Mesendoderm (in vitro differentiated cells): Measurements from ENCODE around the gene OR6B1.

Experiments used
- DNase-seq: peaks from one replicate; pipeline ENCODE4 v3.0.0; 2013
- H2AK5ac ChIP-seq: 2 replicates; pipeline ENCODE4 v1.6.1; 2013; ENCODE audit warnings: low read length, inconsistent platforms
- H2BK120ac ChIP-seq: 2 replicates; pipeline ENCODE4 v1.6.1; 2013; ENCODE audit warnings: low read depth, mild to moderate bottlenecking, low read length, moderate library complexity, mixed read lengths
- H2BK15ac ChIP-seq: replicated peaks from 2 replicates; pipeline ENCODE4 v1.6.1; 2013; ENCODE audit warnings: low read depth, mild to moderate bottlenecking, moderate library complexity
- H2BK5ac ChIP-seq: 2 replicates; pipeline ENCODE4 v1.6.1; 2013; ENCODE audit warnings: low read length, inconsistent platforms
- H3K18ac ChIP-seq: 2 replicates; pipeline ENCODE4 v1.6.1; 2013; ENCODE audit warnings: mild to moderate bottlenecking, low read length, mixed read lengths
- H3K23ac ChIP-seq: one replicate; pipeline ENCODE4 v1.6.1; 2013; ENCODE audit warnings: low read length
- H3K27ac ChIP-seq: 2 replicates; pipeline ENCODE4 v1.5.1; 2013; ENCODE audit warnings: low read depth, mild to moderate bottlenecking, inconsistent platforms, low read length, moderate library complexity
- H3K27me3 ChIP-seq: 2 replicates; pipeline ENCODE4 v1.6.1; 2013; ENCODE audit warnings: low read length, control low read depth, mild to moderate bottlenecking, inconsistent platforms; ENCODE audit not compliant: insufficient read depth, poor library complexity
- H3K36me3 ChIP-seq: 2 replicates; pipeline ENCODE4 v1.6.1; 2013; ENCODE audit warnings: low read length, inconsistent platforms; ENCODE audit not compliant: control insufficient read depth, insufficient read depth
- H3K4ac ChIP-seq: one replicate; pipeline ENCODE4 v1.6.1; 2013; ENCODE audit warnings: low read depth, mild to moderate bottlenecking, low read length, moderate library complexity
- H3K4me1 ChIP-seq: 2 replicates; pipeline ENCODE4 v1.6.1; 2013; ENCODE audit warnings: low read depth, low read length, inconsistent platforms; ENCODE audit not compliant: control insufficient read depth
- H3K4me2 ChIP-seq: 2 replicates; pipeline ENCODE4 v1.6.1; 2013; ENCODE audit warnings: low read length
- H3K4me3 ChIP-seq: 2 replicates; pipeline ENCODE4 v1.5.1; 2013; ENCODE audit warnings: mild to moderate bottlenecking, low read length
- H3K56ac ChIP-seq: one replicate; pipeline ENCODE4 v1.6.1; 2013; ENCODE audit warnings: low read length
- H3K79me1 ChIP-seq: 2 replicates; pipeline ENCODE4 v1.6.1; 2013; ENCODE audit warnings: low read length, inconsistent platforms
- H3K79me2 ChIP-seq: 2 replicates; pipeline ENCODE4 v1.6.1; 2013; ENCODE audit warnings: mild to moderate bottlenecking, low read length; ENCODE audit not compliant: control insufficient read depth, insufficient read depth
- H3K9ac ChIP-seq: 2 replicates; pipeline ENCODE4 v1.6.1; 2013; ENCODE audit warnings: low read length, inconsistent platforms
- H4K5ac ChIP-seq: one replicate; pipeline ENCODE4 v1.6.1; 2013; ENCODE audit warnings: low read length
- H4K8ac ChIP-seq: one replicate; pipeline ENCODE4 v1.6.1; 2013; ENCODE audit warnings: low read depth, mild to moderate bottlenecking, control low read depth, low read length, moderate library complexity
- WGBS: extraction: QIAGEN DNeasy Blood & Tissue Kit; methylation state at CpG from one replicate; pipeline ENCODE4 v1.1.7; 2013; ENCODE audit warnings: low lambda C conversion rate, missing lambda C conversion rate; ENCODE audit not compliant: insufficient coverage; ENCODE audit errors: extremely low coverage; 5-methylcytosine and 5-hydroxymethylcytosine counted together

OR6B1 gene

DNA sequence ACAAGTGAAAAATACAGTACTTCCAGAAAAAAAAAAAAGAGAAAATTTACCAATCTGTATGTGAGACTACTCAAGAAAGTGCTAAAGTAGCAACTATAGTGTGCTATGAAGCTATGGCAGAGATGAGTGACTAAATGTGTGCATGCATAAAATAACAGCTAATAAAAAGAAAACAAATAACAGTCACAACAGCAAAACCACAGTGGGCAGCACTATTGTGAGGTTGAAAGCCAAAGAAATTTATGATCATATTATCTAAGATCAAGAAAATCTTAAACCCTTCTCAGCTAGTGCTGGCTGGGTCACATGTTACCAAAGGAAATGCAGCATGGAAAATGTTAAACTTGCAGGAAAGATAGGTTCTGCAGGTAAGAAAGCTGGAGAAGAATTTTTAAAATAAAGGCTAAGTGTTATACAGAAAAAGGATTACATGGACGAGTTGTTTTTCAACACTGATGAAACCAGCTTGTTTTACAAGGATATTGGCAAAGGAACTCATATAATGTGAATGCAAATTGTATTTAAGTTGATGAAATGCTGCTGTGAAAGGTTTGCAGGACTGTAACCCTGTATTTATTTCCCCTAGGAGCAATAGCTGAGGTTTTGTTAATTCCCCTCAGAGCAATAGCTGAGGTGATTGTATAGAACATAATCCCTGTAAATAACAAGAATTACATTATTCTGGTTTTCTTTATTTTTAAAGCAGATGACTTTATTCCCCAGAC lies 33.0 kb downstream of the OR6B1 start:
- no peaks in the 10 kb centered on the region for H3K79me2 ChIP-seq
- DNase-seq, result no peak
- H2BK5ac ChIP-seq, result no peak overlapping the region
- H3K4me2 ChIP-seq, result no peak overlapping the region
- H2BK15ac ChIP-seq, result no peak overlapping the region
- no peak overlapping the region for H3K18ac ChIP-seq
- no peak overlapping the region for H2AK5ac ChIP-seq
- no peaks in the 10 kb centered on the region for H3K27me3 ChIP-seq
- H3K9ac ChIP-seq, result no peak overlapping the region
- no peak overlapping the region for H3K23ac ChIP-seq
- no peak overlapping the region for H3K4ac ChIP-seq
- H2BK120ac ChIP-seq, result no peak overlapping the region
- H4K8ac ChIP-seq, result no peak overlapping the region
- H3K4me3 ChIP-seq, result no peak overlapping the region
- H3K4me1 ChIP-seq, result no peaks in the 10 kb centered on the region
- WGBS, result no CpG with 5 or more reads among the region's 1 CpG
- H4K5ac ChIP-seq, result no peak overlapping the region
- no peaks in the 10 kb centered on the region for H3K36me3 ChIP-seq
- no peak overlapping the region for H3K27ac ChIP-seq
- H3K79me1 ChIP-seq, result no peaks in the 10 kb centered on the region
- H3K56ac ChIP-seq, result no peak overlapping the region

DNA sequence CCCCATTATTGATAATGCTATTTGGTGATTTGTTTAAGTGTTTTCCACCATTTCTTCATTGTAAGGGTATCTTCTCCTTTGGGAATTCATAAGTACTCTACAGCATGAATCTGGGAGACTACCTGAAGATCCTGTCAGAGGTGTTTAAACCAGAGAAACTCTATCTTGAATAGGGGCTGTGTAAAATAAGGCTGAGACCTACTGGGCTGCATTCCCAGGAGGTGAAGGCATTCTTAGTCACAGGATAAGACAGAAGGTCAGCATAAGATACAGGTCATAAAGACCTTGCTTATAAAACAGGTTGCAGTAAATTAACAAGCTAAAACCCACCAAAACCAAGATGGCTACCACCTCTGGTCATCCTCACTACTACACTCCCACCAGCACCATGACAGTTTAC lies 35.3 kb downstream of the OR6B1 start:
- Histone ChIP-seq H3K18ac (no peak overlapping the region), H3K56ac (no peak overlapping the region), H3K4ac (no peak overlapping the region), H3K9ac (no peak overlapping the region), H3K4me3 (no peak overlapping the region), H3K4me2 (no peak overlapping the region), H2BK15ac (no peak overlapping the region), H3K27ac (no peak overlapping the region), H3K79me2 (no peaks in the 10 kb centered on the region), H4K5ac (no peak overlapping the region), H2BK120ac (no peak overlapping the region), H3K79me1 (no peaks in the 10 kb centered on the region), H4K8ac (no peak overlapping the region), H3K27me3 (no peaks in the 10 kb centered on the region), H2AK5ac (no peak overlapping the region), H3K23ac (no peak overlapping the region), H3K36me3 (no peaks in the 10 kb centered on the region), H2BK5ac (no peak overlapping the region), H3K4me1 (no peaks in the 10 kb centered on the region)
- no peak for DNase-seq

DNA sequence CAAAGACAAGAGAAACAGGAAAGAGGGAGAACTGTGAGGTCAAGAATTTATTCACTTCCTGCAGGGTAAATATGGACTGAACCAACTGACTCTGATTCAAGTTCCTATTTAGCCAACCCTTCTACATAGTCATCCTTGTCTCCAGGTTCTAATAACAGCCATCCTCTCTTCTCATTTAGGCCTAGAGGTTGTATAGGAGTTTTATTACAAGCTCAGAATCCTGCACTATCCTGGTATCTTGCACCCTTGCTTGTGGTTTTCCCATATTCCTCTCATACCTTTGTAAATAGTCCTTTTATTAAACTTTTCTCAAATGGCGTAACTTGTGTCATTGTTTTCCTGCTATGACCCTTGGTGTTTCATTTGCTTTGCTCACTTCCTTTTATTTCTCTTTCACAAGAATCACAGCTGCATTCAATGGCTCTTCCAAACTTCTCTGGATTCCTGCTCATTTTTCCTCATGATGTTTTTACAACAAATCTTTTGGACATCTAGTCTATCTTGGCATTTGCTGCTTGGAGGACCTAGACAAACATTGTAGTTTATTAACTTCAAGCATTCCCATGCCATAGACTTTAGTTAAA lies 36.3 kb downstream of the OR6B1 start:
- no CpG with 5 or more reads among the region's 1 CpG for WGBS
- H3K4me2 ChIP-seq, result no peak overlapping the region
- no peaks in the 10 kb centered on the region for H3K79me1 ChIP-seq
- no peak overlapping the region for H3K9ac ChIP-seq
- no peak for DNase-seq
- H4K8ac ChIP-seq, result no peak overlapping the region
- no peaks in the 10 kb centered on the region for H3K36me3 ChIP-seq
- H3K27ac ChIP-seq, result no peak overlapping the region
- H3K56ac ChIP-seq, result no peak overlapping the region
- H3K4ac ChIP-seq, result no peak overlapping the region
- H2BK5ac ChIP-seq, result no peak overlapping the region
- H3K4me1 ChIP-seq, result no peaks in the 10 kb centered on the region
- no peak overlapping the region for H2BK120ac ChIP-seq
- no peak overlapping the region for H3K23ac ChIP-seq
- no peak overlapping the region for H3K4me3 ChIP-seq
- H3K18ac ChIP-seq, result no peak overlapping the region
- H4K5ac ChIP-seq, result no peak overlapping the region
- no peaks in the 10 kb centered on the region for H3K27me3 ChIP-seq
- no peak overlapping the region for H2AK5ac ChIP-seq
- H3K79me2 ChIP-seq, result no peaks in the 10 kb centered on the region
- H2BK15ac ChIP-seq, result no peak overlapping the region

DNA sequence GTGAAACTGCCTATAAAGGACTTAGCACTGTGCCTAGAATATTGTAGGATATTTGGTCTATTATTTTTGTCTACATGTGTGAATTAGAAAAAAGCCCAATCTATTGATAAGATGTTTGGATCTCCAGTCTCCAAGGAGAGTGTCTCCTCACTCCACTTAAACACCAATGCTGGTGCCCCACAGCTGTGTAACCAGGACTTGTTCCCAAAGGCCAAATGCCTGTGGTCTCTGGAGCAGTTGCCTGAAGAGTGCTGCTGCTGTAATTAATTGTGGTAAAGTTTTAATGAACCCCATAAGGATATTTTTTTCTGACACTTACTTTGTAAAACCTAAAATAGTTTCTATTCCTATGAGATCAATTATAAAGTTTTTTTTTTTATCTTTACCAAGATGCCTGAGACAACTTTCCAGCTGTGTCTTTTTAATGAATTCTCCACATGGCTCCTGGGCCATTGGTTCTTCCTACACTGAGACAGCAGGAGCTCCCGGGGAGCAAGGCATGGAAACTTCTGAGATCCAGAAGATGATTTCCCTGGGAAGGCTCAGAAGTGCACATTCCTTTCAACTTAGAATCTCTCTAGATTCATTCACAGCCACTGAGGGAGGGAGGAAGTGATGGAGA lies 37.4 kb downstream of the OR6B1 start:
- Histone ChIP-seq H3K27me3 (no peaks in the 10 kb centered on the region), H2AK5ac (no peak overlapping the region), H3K56ac (no peak overlapping the region), H3K4me3 (no peak overlapping the region), H2BK120ac (no peak overlapping the region), H4K8ac (no peak overlapping the region), H4K5ac (no peak overlapping the region), H3K18ac (no peak overlapping the region), H2BK15ac (no peak overlapping the region), H2BK5ac (no peak overlapping the region), H3K23ac (no peak overlapping the region), H3K27ac (no peak overlapping the region), H3K4ac (no peak overlapping the region), H3K79me2 (no peaks in the 10 kb centered on the region), H3K36me3 (no peaks in the 10 kb centered on the region), H3K4me1 (no peaks in the 10 kb centered on the region), H3K4me2 (no peak overlapping the region), H3K79me1 (no peaks in the 10 kb centered on the region), H3K9ac (no peak overlapping the region)
- peak; percentile 68 for DNase-seq
- WGBS, result no CpG with 5 or more reads among the region's 1 CpG

GRCh38 chr7:144038887-144039286 lies 38.8 kb downstream of the OR6B1 start:
- Histone ChIP-seq H3K9ac (no peak overlapping the region), H2AK5ac (no peak overlapping the region), H3K18ac (no peak overlapping the region), H3K27me3 (no peaks in the 10 kb centered on the region), H3K27ac (no peak overlapping the region), H2BK15ac (no peak overlapping the region), H3K79me2 (no peaks in the 10 kb centered on the region), H3K79me1 (no peaks in the 10 kb centered on the region), H3K4me2 (no peak overlapping the region), H4K5ac (no peak overlapping the region), H3K4me1 (no peaks in the 10 kb centered on the region), H3K36me3 (no peaks in the 10 kb centered on the region), H3K23ac (no peak overlapping the region), H2BK120ac (no peak overlapping the region), H3K4ac (no peak overlapping the region), H4K8ac (no peak overlapping the region), H2BK5ac (no peak overlapping the region), H3K4me3 (no peak overlapping the region), H3K56ac (no peak overlapping the region)
- WGBS, result no CpG with 5 or more reads among the region's 4 CpGs
- peak; percentile 67 for DNase-seq
